GM21447 (cell line): Measurements from ENCODE around the gene FFAR1.
"Not testable (repeated sequence)": the region's sequence is repeated elsewhere in the genome, so short reads cannot be mapped to it uniquely, and the experiment has no call there.

Experiments used
- ATAC-seq: cut with Tn5 transposase; IDR thresholded peaks from one replicate; pipeline ENCODE4 v1.9.1; 2021; ENCODE audit not compliant: unreplicated experiment

The FFAR1 gene

DNA sequence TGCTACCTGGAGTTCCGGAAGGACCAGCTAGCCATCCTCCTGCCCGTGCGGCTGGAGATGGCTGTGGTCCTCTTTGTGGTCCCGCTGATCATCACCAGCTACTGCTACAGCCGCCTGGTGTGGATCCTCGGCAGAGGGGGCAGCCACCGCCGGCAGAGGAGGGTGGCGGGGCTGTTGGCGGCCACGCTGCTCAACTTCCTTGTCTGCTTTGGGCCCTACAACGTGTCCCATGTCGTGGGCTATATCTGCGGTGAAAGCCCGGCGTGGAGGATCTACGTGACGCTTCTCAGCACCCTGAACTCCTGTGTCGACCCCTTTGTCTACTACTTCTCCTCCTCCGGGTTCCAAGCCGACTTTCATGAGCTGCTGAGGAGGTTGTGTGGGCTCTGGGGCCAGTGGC lies 11.7 kb downstream of the FFAR1 start:
- not testable (repeated sequence) for ATAC-seq

DNA sequence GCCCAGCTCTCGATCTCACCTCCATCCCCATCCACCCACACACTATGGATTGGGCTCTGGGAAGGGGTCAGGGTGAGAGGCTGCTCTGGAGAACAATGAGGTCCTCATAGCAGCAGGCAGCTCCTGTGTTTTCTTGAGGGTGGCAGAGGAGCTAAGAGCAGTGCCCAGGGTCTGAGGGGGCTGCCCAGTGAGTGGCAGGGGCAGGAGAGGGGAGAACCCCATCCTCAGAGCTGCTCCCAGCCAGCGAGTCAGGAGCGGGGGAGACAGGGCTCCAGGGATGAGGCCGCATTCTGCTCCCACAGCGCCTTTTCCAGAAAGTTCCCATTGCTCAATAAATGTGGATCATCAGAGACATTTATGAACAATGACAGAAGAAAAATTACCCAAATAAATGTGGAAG lies 12.4 kb downstream of the FFAR1 start:
- ATAC-seq = not testable (repeated sequence)

DNA sequence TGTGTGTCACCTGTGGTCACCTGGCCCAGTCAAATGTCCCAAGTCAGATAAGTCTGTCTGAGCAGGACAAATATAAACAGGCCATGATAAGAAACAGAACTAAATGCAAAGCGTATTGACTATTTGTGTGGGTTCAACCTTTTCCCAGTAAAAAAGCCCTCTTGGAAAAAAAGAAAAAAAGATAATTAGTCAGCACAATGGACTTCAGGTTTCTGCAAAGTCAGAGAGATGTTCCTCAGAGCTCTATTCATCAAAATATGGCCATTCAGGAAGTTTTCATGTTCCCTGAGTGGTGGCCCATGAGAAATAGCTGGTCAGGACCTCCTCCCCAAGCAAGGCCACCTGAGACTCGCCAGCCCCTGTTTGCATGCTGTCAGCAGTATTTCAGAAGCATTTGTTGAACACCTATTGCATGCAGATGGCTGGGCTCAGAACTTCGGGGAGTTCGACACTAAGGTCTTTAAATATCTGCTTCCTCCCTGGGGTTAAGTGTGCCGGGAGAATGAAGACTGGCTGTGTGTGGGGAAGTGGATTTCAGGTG lies 13.2 kb downstream of the FFAR1 start:
- no peak for ATAC-seq

DNA sequence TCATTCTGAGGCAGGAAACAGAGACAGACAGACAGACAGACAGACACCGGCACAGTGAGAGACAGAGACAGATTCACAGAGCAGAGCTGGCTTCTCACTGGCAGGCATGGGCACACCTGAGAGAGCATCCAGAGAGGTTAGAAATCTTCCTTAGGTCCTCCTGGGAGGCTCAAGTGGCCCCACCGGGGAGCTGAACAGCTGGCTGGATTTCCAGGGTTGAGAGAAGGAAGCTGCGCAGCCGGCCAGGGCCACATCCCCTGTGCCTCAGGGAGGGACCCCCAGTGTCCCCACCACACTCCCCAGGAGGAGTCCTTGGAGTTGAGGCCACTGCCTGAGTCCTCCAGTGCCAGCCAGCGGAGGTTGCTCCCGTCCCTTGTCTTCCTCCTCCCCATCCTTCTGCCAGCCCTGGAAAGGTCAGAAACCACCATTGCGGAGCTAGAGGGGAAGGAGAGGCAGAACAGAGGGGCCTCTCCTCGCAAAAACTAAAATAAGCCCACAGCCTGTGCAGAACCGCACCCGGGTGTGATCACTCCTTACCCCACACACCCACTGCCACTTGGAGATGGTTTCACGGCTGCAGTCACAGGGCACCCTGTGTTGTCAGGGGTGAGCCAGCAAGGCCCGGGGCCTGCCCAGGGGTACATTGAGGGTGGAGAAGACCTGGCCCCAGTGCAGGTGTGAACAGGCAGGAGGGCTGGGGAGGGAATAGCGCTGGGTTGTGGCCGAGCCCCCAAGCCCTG lies 14.7 kb downstream of the FFAR1 start:
- ATAC-seq = no peak

DNA sequence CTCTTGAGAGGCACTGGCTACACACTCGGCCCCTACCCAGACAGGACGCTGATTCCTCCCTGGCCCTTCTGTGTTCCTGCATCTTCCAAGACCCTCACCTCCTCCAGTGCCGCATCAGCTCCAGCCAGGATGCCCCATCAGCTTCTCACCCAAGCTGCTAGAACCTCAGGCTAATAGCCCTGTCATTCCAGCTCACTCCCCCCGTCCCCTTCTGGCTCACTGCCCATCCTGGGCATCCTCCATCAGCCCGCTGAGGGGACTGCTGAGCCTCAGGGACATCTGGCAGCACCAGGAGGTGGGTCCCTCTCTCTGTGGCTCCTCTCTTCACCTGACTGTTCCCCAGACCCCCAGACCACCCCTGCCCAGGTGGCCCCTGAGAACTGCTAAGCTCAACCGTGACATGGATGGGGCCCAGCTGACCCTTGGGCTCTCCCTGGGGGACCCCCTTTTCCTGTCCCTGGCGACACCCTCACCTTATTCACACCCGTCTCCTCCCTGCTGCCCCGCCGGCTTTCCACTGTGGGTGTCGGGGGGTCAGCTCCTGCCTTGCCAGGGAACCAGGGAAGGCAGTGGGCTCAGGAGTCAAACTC lies 15.4 kb downstream of the FFAR1 start:
- no peak for ATAC-seq

GRCh38 chr19:35363711-35364425 lies 16.2 kb downstream of the FFAR1 start:
- ATAC-seq = no peak

GRCh38 chr19:35365303-35365702 lies 17.6 kb downstream of the FFAR1 start:
- no peak for ATAC-seq

GRCh38 chr19:35368378-35368777 lies 20.7 kb downstream of the FFAR1 start:
- ATAC-seq = no peak

- no peak for ATAC-seq
These were observed 21.8 kb downstream of the FFAR1 start for GRCh38 chr19:35369522-35369921.

DNA sequence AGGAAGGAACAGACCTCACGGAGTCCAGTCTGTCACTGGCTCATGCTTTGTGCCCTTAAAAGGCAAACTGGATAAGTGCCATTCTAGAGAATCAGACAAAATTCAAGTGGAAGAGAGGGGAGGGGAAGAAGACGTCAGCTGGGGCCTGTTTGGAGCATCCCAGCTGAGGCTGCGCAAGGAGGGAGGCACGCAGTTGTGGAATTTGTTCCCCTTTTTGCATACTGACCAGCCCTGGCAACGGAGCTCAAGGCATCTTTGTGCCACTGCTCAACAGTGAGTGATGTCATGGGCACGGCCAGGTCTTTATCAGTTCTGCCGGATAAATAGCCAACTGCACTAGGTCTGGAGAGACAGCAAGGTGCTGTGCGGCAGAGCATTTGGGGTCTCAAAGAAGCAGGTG lies 23.0 kb downstream of the FFAR1 start, which contains the start of gene GPR42:
GPR42 (plus strand) TSS at position 347 of the 400 bp plus-strand sequence. CDS start 292 bp downstream, outside the sequence.
- no peak for ATAC-seq

GRCh38 chr19:35373492-35373891 lies 25.8 kb downstream of the FFAR1 start:
- no peak for ATAC-seq

GRCh38 chr19:35374031-35374430 lies 26.3 kb downstream of the FFAR1 start:
- not testable (repeated sequence) for ATAC-seq

DNA sequence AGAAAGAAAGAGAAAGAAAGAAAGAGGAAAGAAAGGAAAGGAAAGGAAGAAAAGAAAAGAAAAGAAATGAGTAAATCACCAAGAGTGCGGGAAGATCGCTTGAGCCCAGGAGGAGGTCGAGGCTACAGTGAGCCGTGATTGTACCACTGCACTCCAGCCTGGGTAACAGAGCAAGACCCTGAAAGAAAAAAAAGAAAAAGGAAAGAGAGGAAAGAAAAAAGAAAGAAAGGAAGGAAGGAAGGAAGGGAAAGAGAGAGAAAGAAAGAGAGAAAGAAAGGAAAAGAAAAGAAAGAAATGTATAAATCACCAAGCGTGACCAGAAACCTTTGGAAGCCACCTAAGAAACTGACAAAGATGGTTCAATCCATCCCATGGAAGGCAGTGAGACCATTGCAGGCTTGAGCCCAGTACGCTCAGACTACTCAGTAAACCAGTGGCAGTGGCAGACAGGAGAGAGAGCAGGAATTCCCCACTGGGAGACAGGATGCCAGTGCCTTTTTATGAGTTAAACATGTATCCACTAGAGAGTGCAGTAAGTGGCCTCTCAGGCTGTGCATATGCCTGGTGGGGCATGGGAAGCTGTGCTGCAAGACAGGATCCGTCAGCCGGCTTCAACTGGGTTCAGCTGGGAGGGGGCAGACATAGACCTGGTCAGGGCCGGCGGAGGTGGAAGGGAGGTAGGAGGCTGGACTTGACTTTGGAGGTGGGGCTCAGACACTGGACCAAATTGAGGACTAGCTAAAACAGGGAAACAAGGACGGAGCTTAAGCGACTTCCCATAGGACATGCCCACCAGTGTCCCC lies 28.0 kb downstream of the FFAR1 start:
- no peak for ATAC-seq

- ATAC-seq = no peak
These were observed 30.0 kb downstream of the FFAR1 start for GRCh38 chr19:35377656-35378055.

DNA sequence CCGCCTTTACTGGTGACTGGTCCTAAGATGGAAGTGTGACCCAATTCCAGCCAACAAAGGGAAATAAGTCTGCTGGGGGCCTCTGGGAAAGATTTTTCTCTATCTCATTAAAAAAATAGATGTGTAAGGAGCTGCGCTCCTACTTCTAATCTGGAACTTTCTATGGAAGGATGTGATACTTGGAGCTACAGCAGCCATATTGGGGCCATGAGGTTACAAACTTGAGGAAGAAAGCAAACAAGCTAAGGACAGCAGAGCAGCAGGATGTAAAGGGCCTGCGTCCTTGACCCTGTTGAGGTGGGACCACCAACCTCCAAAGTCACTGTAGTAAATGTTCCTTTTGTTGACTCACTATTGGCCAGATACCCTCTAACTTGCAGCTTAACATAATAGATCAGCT lies 30.7 kb downstream of the FFAR1 start:
- no peak for ATAC-seq

- ATAC-seq = not testable (repeated sequence)
These were observed 31.8 kb downstream of the FFAR1 start for GRCh38 chr19:35379545-35379944.

- ATAC-seq = no peak
These were observed 32.3 kb downstream of the FFAR1 start for GRCh38 chr19:35379992-35380391.

GRCh38 chr19:35380450-35381124 lies 32.9 kb downstream of the FFAR1 start:
- no peak for ATAC-seq

GRCh38 chr19:35381318-35381717 lies 33.6 kb downstream of the FFAR1 start:
- ATAC-seq = no peak

DNA sequence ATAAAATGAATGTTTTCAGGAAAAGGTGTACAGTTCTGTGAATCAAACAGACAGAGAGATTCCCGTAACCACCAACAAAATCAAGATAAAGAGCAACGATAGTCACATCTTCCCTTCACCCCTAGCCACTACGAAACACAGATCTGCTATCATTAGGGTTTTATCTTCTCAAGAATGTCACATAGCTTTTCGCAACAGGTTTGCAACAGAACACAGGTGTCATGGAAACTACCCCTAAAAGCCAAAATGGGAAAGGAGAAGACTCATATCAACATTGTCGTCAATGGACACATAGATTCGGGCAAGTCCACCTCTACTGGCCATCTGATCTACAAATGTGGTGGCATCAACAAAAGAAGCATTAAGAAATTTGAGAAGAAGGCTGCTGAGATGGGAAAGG lies 34.2 kb downstream of the FFAR1 start:
- no peak for ATAC-seq
